SK-N-MC (cell line): ENCODE measurements around the gene BMPR1B.

Source experiments
- EZH2 ChIP-seq: fragments of 200-600 bp; sonication (generic); IDR thresholded peaks from one replicate; pipeline ENCODE4 v1.6.1; 2017; ENCODE audit warnings: antibody characterized with exemption
- POLR2AphosphoS5 ChIP-seq: IDR thresholded peaks from 2 replicates; pipeline ENCODE4 v1.6.1; 2012; ENCODE audit warnings: mild to moderate bottlenecking, low read depth, low read length, borderline replicate concordance

- TF ChIP-seq EZH2 (no peak), POLR2AphosphoS5 (no peak)
These were observed 71.1 kb downstream of the BMPR1B start for GRCh38 chr4:94828882-94829281.
